Measurements from ENCODE around the gene TGM1.

The TGM1 gene

GRCh38 chr14:24291446-24292117, 28.6 kb upstream of the TGM1 start:
- no peak for DNase-seq

- DNase-seq = no peak
These were observed 27.8 kb upstream of the TGM1 start for GRCh38 chr14:24290746-24291145.

- no peak for DNase-seq
These were observed 26.8 kb upstream of the TGM1 start for GRCh38 chr14:24289649-24290280.

GRCh38 chr14:24286996-24287395, 24.0 kb upstream of the TGM1 start:
- no peak for DNase-seq

GRCh38 chr14:24285351-24285750, 22.4 kb upstream of the TGM1 start:
- no peak for DNase-seq

- DNase-seq = no peak
These were observed 21.6 kb upstream of the TGM1 start for GRCh38 chr14:24284501-24285035.

GRCh38 chr14:24283796-24284460, 21.0 kb upstream of the TGM1 start:
- no peak for DNase-seq

- no peak for DNase-seq
These were observed 19.8 kb upstream of the TGM1 start for GRCh38 chr14:24282736-24283135.

- no peak for DNase-seq
These were observed 18.7 kb upstream of the TGM1 start for GRCh38 chr14:24281636-24282035.

GRCh38 chr14:24280797-24281460, 18.0 kb upstream of the TGM1 start:
- no peak for DNase-seq

GRCh38 chr14:24279301-24280186, 16.6 kb upstream of the TGM1 start:
- DNase-seq = peak; percentile 59

GRCh38 chr14:24278424-24278823, 15.4 kb upstream of the TGM1 start:
- no peak for DNase-seq

- DNase-seq = no peak
These were observed 14.8 kb upstream of the TGM1 start for GRCh38 chr14:24277606-24278321.

- DNase-seq = no peak
These were observed 14.1 kb upstream of the TGM1 start for GRCh38 chr14:24277071-24277470.

- DNase-seq = no peak
These were observed 11.1 kb upstream of the TGM1 start for GRCh38 chr14:24274101-24274543.

- DNase-seq = no peak
These were observed 10.5 kb upstream of the TGM1 start for GRCh38 chr14:24273422-24273998.

GRCh38 chr14:24272467-24272866, 9.5 kb upstream of the TGM1 start:
- no peak for DNase-seq

- no peak for DNase-seq
These were observed 8.9 kb upstream of the TGM1 start for GRCh38 chr14:24271834-24272263.

- DNase-seq = peak; percentile 93
These were observed 8.3 kb upstream of the TGM1 start, which contains the start of gene RABGGTA for GRCh38 chr14:24271134-24271833. Gene RABGGTA, minus strand, starts transcription at chr14:24271597. Its CDS starts 482 bp downstream, at chr14:24271115.

- DNase-seq = no peak
These were observed 7.7 kb upstream of the TGM1 start for GRCh38 chr14:24270537-24271133.

All from COR-L47 (cell line).